ENCODE measurements around the gene PGAM1.

- TF ChIP-seq CTCF (IDR thresholded peaks at IDR 0.05) (no peak), POLR2A (IDR thresholded peaks at IDR 0.05) (no peak)
Measured at GRCh38 chr10:97401455-97401919, 24.5 kb upstream of the PGAM1 start.

All from lower leg skin (tissue), 3 donors.